HG02870 (cell line): ENCODE results near the gene NYAP2.

Source experiments
- ATAC-seq: cut with Tn5 transposase; IDR thresholded peaks from one replicate; pipeline ENCODE4 v1.9.1; 2021; ENCODE audit warnings: mild to moderate bottlenecking, moderate library complexity; ENCODE audit not compliant: unreplicated experiment

Gene NYAP2

DNA sequence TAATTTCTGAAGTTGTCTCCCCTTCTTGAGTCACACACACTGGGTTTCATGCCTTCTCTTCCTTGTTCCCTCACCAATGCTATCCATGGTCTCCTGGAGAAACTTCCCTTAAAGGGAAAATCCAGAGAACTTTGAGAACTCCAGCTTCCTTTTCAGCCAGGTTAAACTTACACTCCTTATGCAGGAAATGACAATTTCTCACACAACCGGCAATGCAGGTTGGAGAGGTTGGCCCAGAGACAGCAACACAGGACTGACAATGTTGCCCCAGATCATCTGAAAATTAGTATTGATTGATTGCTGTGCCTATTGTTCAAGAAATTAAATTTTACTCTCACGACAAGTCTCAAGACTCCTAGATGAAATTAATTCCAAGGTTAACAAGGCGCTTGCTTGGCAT, 292.2 kb downstream of the NYAP2 start:
- ATAC-seq, result no peak

DNA sequence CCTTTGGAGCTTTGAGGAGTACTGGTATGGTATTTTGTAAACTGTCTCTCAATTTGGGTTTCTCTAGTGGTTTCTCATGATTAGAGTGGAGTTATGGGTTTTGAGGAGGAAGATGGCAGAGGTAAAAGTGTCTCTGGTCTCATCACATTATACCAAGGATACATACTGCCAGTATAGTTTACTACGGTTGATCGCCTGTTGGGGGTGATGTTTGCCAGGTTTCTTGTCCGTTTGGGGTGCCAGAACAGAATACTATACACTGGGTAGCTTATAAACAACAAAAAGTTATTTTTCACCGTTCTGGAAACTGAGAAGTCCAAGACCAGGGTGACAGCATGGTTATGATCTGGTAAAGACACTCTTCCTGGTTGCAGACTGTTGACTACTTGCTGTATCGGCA, 293.7 kb downstream of the NYAP2 start:
- ATAC-seq, result no peak

DNA sequence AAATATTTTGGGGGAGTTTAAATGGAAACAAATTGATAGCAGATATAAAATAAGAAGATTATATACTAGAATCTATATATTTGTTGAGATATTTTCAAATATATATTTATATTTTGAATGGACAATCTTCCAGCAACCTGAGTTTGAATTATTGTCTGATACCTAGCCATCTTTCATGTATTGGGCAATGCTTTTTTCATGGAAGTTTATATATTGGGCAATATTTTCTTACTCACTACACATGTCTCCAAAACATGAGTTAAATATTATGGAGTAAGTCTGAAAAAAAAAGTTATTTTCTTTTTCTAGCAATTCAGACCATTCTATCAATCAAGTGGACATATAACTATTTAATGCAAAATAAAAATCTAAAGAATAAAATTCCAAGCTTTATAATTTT, 295.2 kb downstream of the NYAP2 start:
- ATAC-seq, result no peak

DNA sequence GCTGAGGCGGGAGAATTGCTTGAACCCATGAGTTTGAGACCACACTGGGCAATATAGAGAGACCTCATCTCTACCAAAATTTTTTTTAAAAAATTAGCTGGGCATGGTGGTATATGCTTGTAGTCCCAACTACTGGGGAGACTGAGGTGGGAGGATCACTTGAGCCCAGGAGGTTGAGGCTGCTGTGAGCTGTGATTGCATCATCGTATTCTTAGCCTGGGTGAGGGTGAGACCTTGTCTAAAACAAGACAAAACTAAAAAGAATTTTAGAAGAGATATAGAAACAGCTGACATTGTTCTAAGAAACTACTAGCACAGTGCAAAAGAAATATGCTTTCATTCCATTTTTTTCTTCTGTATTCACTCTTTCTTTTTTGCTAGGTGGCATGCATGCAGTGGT, 298.4 kb downstream of the NYAP2 start:
- no peak for ATAC-seq
